ENCODE data around the gene IMPG2. TPM values are rescaled to one million over a fixed set of nuclear protein-coding genes. Genes with fewer than 3 reads are reported as not detected.

The IMPG2 gene
- total RNA-seq, 1 donor from 2014 or later: 2.6 TPM

DNA sequence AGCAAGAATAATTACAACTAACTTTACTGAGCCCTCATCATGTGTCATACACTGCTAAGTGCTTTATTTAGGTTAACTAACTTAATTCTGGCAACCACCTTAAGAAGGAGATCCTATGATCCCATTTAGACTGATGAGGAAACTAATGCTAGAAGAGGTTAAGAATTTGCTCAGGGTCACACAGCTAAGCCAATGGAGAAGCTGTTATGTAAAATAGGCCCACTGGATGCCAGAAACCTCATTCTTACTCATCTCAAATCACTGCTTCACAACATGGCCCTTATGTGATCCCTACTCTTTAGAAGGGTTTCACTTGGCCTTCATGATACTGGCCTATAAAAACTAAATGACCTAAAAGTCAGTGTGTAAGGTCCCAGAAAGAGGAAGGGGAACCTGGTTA, 41.2 kb downstream of the IMPG2 start:
- no peaks in the 10 kb centered on the region for H3K4me1 ChIP-seq (ENCODE audit: control insufficient read depth in 3 of 3, insufficient read depth in 3 of 3, low read length in 3 of 3)
- H3K9me3 ChIP-seq (ENCODE audit: control insufficient read depth in 3 of 3, low read length in 3 of 3): no peaks in the 10 kb centered on the region
- no peak overlapping the region for H3K9ac ChIP-seq (ENCODE audit: low read depth in 1 of 3, low read length in 3 of 3)
- no peaks in the 10 kb centered on the region for H3K36me3 ChIP-seq (ENCODE audit: control insufficient read depth in 3 of 3, insufficient read depth in 3 of 3, low read length in 3 of 3)
- no peak overlapping the region for H3K4me3 ChIP-seq (ENCODE audit: low read length in 3 of 3)
- no peaks in the 10 kb centered on the region for H3K27me3 ChIP-seq (ENCODE audit: control insufficient read depth in 3 of 3, insufficient read depth in 3 of 3, low read length in 3 of 3)
- no peak overlapping the region for H3K27ac ChIP-seq (ENCODE audit: low read depth, low read length)

DNA sequence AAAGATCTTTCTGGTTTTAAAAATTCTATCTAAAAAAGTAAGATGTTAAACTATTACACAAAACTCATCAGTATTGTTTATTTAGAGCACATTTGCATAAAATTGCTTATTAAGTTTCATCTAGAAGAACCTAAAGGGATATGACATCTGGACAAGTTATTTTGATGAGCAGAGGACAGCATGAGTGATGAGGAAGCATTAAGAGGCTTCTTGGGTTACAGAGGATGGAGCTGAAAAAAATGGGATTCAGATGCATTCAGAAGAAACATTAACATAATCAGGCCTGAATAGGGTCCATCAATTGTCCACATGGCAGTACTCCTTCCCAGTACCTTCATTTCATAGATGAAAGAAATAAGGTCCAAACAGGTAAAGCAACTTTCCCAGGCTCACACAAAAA, 41.6 kb downstream of the IMPG2 start:
- H3K4me3 ChIP-seq (ENCODE audit: low read length in 3 of 3): no peak overlapping the region
- no peaks in the 10 kb centered on the region for H3K4me1 ChIP-seq (ENCODE audit: control insufficient read depth in 3 of 3, insufficient read depth in 3 of 3, low read length in 3 of 3)
- no peaks in the 10 kb centered on the region for H3K36me3 ChIP-seq (ENCODE audit: control insufficient read depth in 3 of 3, insufficient read depth in 3 of 3, low read length in 3 of 3)
- no peaks in the 10 kb centered on the region for H3K27me3 ChIP-seq (ENCODE audit: control insufficient read depth in 3 of 3, insufficient read depth in 3 of 3, low read length in 3 of 3)
- H3K9me3 ChIP-seq (ENCODE audit: control insufficient read depth in 3 of 3, low read length in 3 of 3): no peaks in the 10 kb centered on the region
- H3K27ac ChIP-seq (ENCODE audit: low read depth, low read length): no peak overlapping the region
- H3K9ac ChIP-seq (ENCODE audit: low read depth in 1 of 3, low read length in 3 of 3): no peak overlapping the region

DNA sequence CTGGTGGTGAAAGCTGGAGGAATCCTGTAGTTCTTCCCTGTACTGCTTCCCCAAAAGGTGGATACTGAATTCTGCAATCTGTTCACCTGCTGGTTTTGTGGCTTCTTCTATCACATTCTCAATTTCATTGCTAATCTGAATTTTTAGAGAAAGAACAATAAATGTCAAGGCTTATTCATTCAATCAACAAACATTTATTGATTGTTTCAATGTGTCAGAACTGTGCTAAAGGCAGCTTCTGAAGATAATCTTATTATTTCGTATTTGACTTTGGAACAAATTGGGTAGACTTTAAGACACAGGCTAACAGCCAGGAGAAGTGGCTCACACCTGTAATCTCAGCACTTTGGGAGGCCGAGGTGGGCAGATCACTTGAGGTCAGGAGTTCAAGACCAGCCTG, 46.8 kb downstream of the IMPG2 start:
- H3K27ac ChIP-seq (ENCODE audit: low read depth, low read length): no peak overlapping the region
- H3K4me1 ChIP-seq (ENCODE audit: control insufficient read depth in 3 of 3, insufficient read depth in 3 of 3, low read length in 3 of 3): no peaks in the 10 kb centered on the region

DNA sequence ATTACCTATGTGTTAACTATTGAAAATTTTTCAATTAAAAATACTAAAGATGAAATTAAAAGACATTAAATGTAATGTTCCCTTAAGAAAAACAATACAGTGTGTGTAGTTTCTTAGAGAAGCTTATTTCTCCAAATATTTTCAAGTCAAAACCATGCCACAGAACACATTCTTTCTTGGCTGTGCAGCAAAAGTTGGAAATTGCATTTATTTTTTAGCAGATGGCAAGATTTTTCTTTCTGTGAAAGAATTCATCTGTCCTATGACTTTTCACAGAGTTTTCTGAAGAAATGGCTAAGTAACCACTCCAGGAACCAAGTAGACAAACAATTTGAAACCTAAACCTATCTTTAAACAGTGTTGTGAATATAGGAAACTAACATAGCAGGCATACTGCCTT, 47.2 kb downstream of the IMPG2 start:
- no peaks in the 10 kb centered on the region for H3K9me3 ChIP-seq (ENCODE audit: control insufficient read depth in 3 of 3, low read length in 3 of 3)
- H3K4me3 ChIP-seq (ENCODE audit: low read length in 3 of 3): no peak overlapping the region
- no peaks in the 10 kb centered on the region for H3K27me3 ChIP-seq (ENCODE audit: control insufficient read depth in 3 of 3, insufficient read depth in 3 of 3, low read length in 3 of 3)
- H3K9ac ChIP-seq (ENCODE audit: low read depth in 1 of 3, low read length in 3 of 3): no peak overlapping the region
- H3K27ac ChIP-seq (ENCODE audit: low read depth, low read length): no peak overlapping the region
- H3K4me1 ChIP-seq (ENCODE audit: control insufficient read depth in 3 of 3, insufficient read depth in 3 of 3, low read length in 3 of 3): no peaks in the 10 kb centered on the region
- H3K36me3 ChIP-seq (ENCODE audit: control insufficient read depth in 3 of 3, insufficient read depth in 3 of 3, low read length in 3 of 3): peaks cover 0 to 5% (median 0%) of the 10 kb centered on the region in 3 donors

More for the DNA sequence above, 46.8 kb downstream of the IMPG2 start:
- Histone ChIP-seq H3K4me3 (ENCODE audit: low read length in 3 of 3) (no peak overlapping the region), H3K9ac (ENCODE audit: low read depth in 1 of 3, low read length in 3 of 3) (no peak overlapping the region), H3K27me3 (ENCODE audit: control insufficient read depth in 3 of 3, insufficient read depth in 3 of 3, low read length in 3 of 3) (no peaks in the 10 kb centered on the region), H3K36me3 (ENCODE audit: control insufficient read depth in 3 of 3, insufficient read depth in 3 of 3, low read length in 3 of 3) (peaks cover 0 to 5% (median 0%) of the 10 kb centered on the region in 3 donors), H3K9me3 (ENCODE audit: control insufficient read depth in 3 of 3, low read length in 3 of 3) (no peaks in the 10 kb centered on the region)

DNA sequence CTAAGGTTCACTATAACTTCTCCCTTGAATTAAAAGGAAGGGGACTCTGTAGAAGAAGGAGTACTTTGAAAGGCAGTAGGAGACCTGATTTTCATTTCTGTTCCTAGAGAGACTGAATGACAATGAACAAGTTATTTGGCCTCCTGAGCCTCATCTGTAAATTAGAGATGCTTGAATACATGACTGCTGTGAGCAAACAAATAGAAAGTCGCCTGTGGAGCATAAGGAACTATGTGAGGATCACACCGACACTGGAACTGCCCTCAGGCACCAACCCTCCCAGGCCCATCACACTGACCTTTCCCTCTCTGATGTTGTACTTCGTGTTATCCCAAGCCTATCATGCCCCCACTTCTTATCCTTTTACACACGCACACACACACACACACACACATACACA, 48.6 kb downstream of the IMPG2 start:
- no peak overlapping the region for H3K27ac ChIP-seq (ENCODE audit: low read depth, low read length)
- no peak overlapping the region for H3K4me3 ChIP-seq (ENCODE audit: low read length in 3 of 3)
- H3K27me3 ChIP-seq (ENCODE audit: control insufficient read depth in 3 of 3, insufficient read depth in 3 of 3, low read length in 3 of 3): no peaks in the 10 kb centered on the region
- peaks cover 0 to 5% (median 0%) of the 10 kb centered on the region in 3 donors for H3K36me3 ChIP-seq (ENCODE audit: control insufficient read depth in 3 of 3, insufficient read depth in 3 of 3, low read length in 3 of 3)
- no peaks in the 10 kb centered on the region for H3K9me3 ChIP-seq (ENCODE audit: control insufficient read depth in 3 of 3, low read length in 3 of 3)
- no peaks in the 10 kb centered on the region for H3K4me1 ChIP-seq (ENCODE audit: control insufficient read depth in 3 of 3, insufficient read depth in 3 of 3, low read length in 3 of 3)
- H3K9ac ChIP-seq (ENCODE audit: low read depth in 1 of 3, low read length in 3 of 3): no peak overlapping the region

DNA sequence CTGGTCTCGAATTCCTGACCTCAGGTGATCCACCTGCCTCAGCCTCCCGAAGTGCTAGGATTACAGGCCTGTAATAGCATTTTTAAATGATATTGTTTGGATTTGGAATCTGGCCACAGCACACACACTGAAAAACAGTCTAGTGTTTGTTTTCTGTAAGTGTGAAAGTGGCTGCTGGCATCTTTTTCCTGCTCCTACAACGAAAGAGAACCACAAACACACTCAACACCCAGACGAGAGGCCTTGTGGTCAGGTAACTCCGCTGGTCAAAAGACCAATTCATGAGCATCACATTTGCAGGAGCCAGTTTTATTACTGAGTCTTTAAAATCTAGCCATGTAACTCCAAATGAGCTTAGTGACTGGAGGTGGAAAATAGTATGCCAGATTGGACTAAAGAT, 50.2 kb downstream of the IMPG2 start:
- Histone ChIP-seq H3K27ac (ENCODE audit: low read depth, low read length) (no peak overlapping the region), H3K4me3 (ENCODE audit: low read length in 3 of 3) (no peak overlapping the region), H3K9me3 (ENCODE audit: control insufficient read depth in 3 of 3, low read length in 3 of 3) (peaks cover 0 to 2% (median 0%) of the 10 kb centered on the region in 3 donors), H3K36me3 (ENCODE audit: control insufficient read depth in 3 of 3, insufficient read depth in 3 of 3, low read length in 3 of 3) (peaks cover 0 to 5% (median 0%) of the 10 kb centered on the region in 3 donors), H3K4me1 (ENCODE audit: control insufficient read depth in 3 of 3, insufficient read depth in 3 of 3, low read length in 3 of 3) (no peaks in the 10 kb centered on the region), H3K9ac (ENCODE audit: low read depth in 1 of 3, low read length in 3 of 3) (no peak overlapping the region), H3K27me3 (ENCODE audit: control insufficient read depth in 3 of 3, insufficient read depth in 3 of 3, low read length in 3 of 3) (no peaks in the 10 kb centered on the region)

DNA sequence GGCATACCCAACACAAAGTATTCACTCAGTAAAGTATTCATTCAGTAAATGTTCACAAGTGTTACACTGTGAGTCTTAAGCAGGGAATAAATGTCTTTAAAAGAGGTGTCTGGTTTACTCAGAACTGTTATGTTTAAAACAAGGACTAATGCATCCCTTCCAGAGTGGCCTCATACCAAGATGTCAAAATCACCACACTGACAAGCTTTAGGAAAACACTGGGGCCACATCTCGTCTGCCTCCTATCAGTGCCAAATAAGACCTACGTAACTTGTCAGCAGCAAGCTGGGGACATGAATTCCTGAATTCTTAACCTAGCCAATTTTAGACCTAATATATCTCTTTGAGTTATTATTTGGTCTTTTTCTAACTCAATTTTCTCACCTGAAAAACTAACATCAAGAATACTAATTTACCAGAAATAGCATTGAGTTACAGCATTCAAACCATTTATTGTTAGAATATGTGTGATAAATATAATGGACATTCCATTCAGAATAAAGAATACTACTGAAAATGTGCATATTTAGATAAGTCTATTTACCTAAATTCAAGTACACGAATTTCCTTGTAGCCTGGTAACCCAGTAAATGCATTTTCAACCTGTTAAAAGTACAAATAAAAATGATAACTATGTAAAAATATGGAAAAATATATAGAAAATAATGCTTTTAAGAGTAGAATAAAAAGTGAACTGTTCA, 51.3 kb downstream of the IMPG2 start:
- no peak overlapping the region for H3K4me3 ChIP-seq (ENCODE audit: low read length in 3 of 3)
- no peaks in the 10 kb centered on the region for H3K27me3 ChIP-seq (ENCODE audit: control insufficient read depth in 3 of 3, insufficient read depth in 3 of 3, low read length in 3 of 3)
- peaks cover 0 to 5% (median 0%) of the 10 kb centered on the region in 3 donors for H3K36me3 ChIP-seq (ENCODE audit: control insufficient read depth in 3 of 3, insufficient read depth in 3 of 3, low read length in 3 of 3)
- H3K9ac ChIP-seq (ENCODE audit: low read depth in 1 of 3, low read length in 3 of 3): no peak overlapping the region
- peaks cover 0 to 2% (median 0%) of the 10 kb centered on the region in 3 donors for H3K9me3 ChIP-seq (ENCODE audit: control insufficient read depth in 3 of 3, low read length in 3 of 3)
- no peaks in the 10 kb centered on the region for H3K4me1 ChIP-seq (ENCODE audit: control insufficient read depth in 3 of 3, insufficient read depth in 3 of 3, low read length in 3 of 3)
- no peak overlapping the region for H3K27ac ChIP-seq (ENCODE audit: low read depth, low read length)

DNA sequence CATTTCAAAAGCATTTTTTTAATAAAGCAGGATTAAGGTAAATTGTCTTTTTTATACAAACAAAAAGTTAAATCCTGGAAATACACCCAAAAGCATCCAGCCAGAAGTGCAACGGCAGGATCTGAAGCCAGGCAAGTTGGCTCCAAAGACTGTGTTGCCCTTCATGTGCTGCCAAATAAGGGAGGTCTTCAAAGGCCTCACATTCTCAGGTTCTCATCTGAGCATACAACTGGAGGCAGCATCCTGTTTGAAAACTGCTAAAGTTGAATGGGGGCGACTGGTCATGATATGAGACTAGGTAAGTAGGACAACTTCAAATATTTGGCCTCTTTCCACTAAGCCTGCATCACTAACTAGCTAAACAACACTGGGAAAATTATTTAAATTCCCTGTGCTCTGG, 52.2 kb downstream of the IMPG2 start:
- no peaks in the 10 kb centered on the region for H3K4me1 ChIP-seq (ENCODE audit: control insufficient read depth in 3 of 3, insufficient read depth in 3 of 3, low read length in 3 of 3)
- peaks cover 0 to 2% (median 0%) of the 10 kb centered on the region in 3 donors for H3K9me3 ChIP-seq (ENCODE audit: control insufficient read depth in 3 of 3, low read length in 3 of 3)
- H3K36me3 ChIP-seq (ENCODE audit: control insufficient read depth in 3 of 3, insufficient read depth in 3 of 3, low read length in 3 of 3): peaks cover 0 to 5% (median 0%) of the 10 kb centered on the region in 3 donors
- no peaks in the 10 kb centered on the region for H3K27me3 ChIP-seq (ENCODE audit: control insufficient read depth in 3 of 3, insufficient read depth in 3 of 3, low read length in 3 of 3)
- H3K9ac ChIP-seq (ENCODE audit: low read depth in 1 of 3, low read length in 3 of 3): no peak overlapping the region
- no peak overlapping the region for H3K4me3 ChIP-seq (ENCODE audit: low read length in 3 of 3)
- H3K27ac ChIP-seq (ENCODE audit: low read depth, low read length): no peak overlapping the region

DNA sequence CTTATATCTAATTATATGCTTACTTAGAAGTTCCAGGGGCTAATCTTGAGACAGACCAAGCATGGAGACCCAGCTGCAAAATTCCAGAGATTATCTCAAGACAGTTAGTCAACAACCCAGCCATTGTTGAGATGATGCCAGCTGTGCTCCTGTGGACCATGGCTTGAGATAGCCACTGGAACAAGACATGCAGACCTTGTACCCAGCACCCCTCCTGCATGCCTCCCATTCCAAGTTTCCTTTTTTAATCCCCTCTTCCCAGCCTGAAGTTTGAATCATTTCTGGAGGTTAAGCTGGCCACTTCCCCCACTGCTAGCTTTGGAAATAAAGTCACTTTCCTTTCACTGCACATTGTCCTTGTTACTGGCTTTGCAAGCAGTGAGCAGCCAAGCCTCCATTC, 53.8 kb downstream of the IMPG2 start:
- H3K4me3 ChIP-seq (ENCODE audit: low read length in 3 of 3): no peak overlapping the region
- H3K9me3 ChIP-seq (ENCODE audit: control insufficient read depth in 3 of 3, low read length in 3 of 3): peaks cover 0 to 2% (median 0%) of the 10 kb centered on the region in 3 donors
- no peak overlapping the region for H3K27ac ChIP-seq (ENCODE audit: low read depth, low read length)
- no peak overlapping the region for H3K9ac ChIP-seq (ENCODE audit: low read depth in 1 of 3, low read length in 3 of 3)
- H3K27me3 ChIP-seq (ENCODE audit: control insufficient read depth in 3 of 3, insufficient read depth in 3 of 3, low read length in 3 of 3): no peaks in the 10 kb centered on the region
- no peaks in the 10 kb centered on the region for H3K36me3 ChIP-seq (ENCODE audit: control insufficient read depth in 3 of 3, insufficient read depth in 3 of 3, low read length in 3 of 3)
- H3K4me1 ChIP-seq (ENCODE audit: control insufficient read depth in 3 of 3, insufficient read depth in 3 of 3, low read length in 3 of 3): no peaks in the 10 kb centered on the region

DNA sequence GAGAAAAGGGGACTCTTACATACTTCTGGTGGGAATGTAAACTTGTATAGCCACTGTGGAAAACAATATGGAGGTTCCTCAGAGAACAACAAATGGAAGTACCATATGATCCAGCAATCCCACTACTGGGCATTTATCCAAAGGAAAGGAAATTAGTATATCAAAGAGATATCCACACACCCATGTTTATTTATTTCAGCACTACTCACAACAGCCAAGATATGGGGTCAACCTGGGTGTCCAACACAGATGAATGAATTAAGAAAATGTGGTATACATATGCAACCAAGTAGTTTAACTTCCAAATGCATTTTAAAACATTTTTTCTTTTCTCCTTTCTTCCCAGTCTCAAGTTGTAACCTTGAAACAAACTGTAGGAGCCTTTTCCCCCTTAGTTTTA, 54.3 kb downstream of the IMPG2 start:
- no peak overlapping the region for H3K9ac ChIP-seq (ENCODE audit: low read depth in 1 of 3, low read length in 3 of 3)
- no peak overlapping the region for H3K27ac ChIP-seq (ENCODE audit: low read depth, low read length)
- H3K4me3 ChIP-seq (ENCODE audit: low read length in 3 of 3): no peak overlapping the region
- H3K27me3 ChIP-seq (ENCODE audit: control insufficient read depth in 3 of 3, insufficient read depth in 3 of 3, low read length in 3 of 3): no peaks in the 10 kb centered on the region
- H3K9me3 ChIP-seq (ENCODE audit: control insufficient read depth in 3 of 3, low read length in 3 of 3): peaks cover 0 to 2% (median 0%) of the 10 kb centered on the region in 3 donors
- H3K36me3 ChIP-seq (ENCODE audit: control insufficient read depth in 3 of 3, insufficient read depth in 3 of 3, low read length in 3 of 3): no peaks in the 10 kb centered on the region
- H3K4me1 ChIP-seq (ENCODE audit: control insufficient read depth in 3 of 3, insufficient read depth in 3 of 3, low read length in 3 of 3): no peaks in the 10 kb centered on the region
